GM18858 (cell line): ENCODE measurements around the gene DUT.

ENCODE experiments used
- ATAC-seq: cut with Tn5 transposase; IDR thresholded peaks from one replicate; pipeline ENCODE4 v1.9.1; 2021; ENCODE audit not compliant: unreplicated experiment

Gene DUT

GRCh38 chr15:48367483-48367882, 36.3 kb downstream of the DUT start:
- no peak for ATAC-seq

GRCh38 chr15:48370460-48370859, 39.2 kb downstream of the DUT start:
- ATAC-seq, result no peak

GRCh38 chr15:48371550-48371949, 40.3 kb downstream of the DUT start:
- no peak for ATAC-seq

- ATAC-seq, result no peak
Observed at GRCh38 chr15:48371961-48372360, 40.7 kb downstream of the DUT start.

GRCh38 chr15:48373821-48374451, 42.7 kb downstream of the DUT start:
- ATAC-seq, result no peak

- ATAC-seq, result no peak
Observed at GRCh38 chr15:48374472-48374871, 43.2 kb downstream of the DUT start.

GRCh38 chr15:48375767-48376166, 44.5 kb downstream of the DUT start:
- ATAC-seq, result no peak

- ATAC-seq, result no peak
Observed at GRCh38 chr15:48380198-48380597, 49.0 kb downstream of the DUT start.

GRCh38 chr15:48381861-48382260, 50.6 kb downstream of the DUT start:
- ATAC-seq, result no peak

GRCh38 chr15:48383031-48383430, 51.8 kb downstream of the DUT start:
- no peak for ATAC-seq

GRCh38 chr15:48384616-48385015, 53.4 kb downstream of the DUT start:
- no peak for ATAC-seq

GRCh38 chr15:48385031-48385830, 54.0 kb downstream of the DUT start:
- no peak for ATAC-seq

GRCh38 chr15:48388016-48388851, 57.0 kb downstream of the DUT start:
- ATAC-seq, result no peak

GRCh38 chr15:48388910-48389309, 57.7 kb downstream of the DUT start:
- ATAC-seq, result no peak

- ATAC-seq, result no peak
Observed at GRCh38 chr15:48389691-48390143, 58.5 kb downstream of the DUT start.

GRCh38 chr15:48391950-48392349, 60.7 kb downstream of the DUT start:
- ATAC-seq, result no peak

- no peak for ATAC-seq
Observed at GRCh38 chr15:48392356-48392755, 61.1 kb downstream of the DUT start.
